ENCODE measurements around the gene DNAJB12. TPM values are rescaled to one million over a fixed set of nuclear protein-coding genes. Genes with fewer than 3 reads are reported as not detected.

Gene DNAJB12
- total and polyA plus RNA-seq, 2 donors from 2014 or later = 32.0 to 37.7 TPM

DNA sequence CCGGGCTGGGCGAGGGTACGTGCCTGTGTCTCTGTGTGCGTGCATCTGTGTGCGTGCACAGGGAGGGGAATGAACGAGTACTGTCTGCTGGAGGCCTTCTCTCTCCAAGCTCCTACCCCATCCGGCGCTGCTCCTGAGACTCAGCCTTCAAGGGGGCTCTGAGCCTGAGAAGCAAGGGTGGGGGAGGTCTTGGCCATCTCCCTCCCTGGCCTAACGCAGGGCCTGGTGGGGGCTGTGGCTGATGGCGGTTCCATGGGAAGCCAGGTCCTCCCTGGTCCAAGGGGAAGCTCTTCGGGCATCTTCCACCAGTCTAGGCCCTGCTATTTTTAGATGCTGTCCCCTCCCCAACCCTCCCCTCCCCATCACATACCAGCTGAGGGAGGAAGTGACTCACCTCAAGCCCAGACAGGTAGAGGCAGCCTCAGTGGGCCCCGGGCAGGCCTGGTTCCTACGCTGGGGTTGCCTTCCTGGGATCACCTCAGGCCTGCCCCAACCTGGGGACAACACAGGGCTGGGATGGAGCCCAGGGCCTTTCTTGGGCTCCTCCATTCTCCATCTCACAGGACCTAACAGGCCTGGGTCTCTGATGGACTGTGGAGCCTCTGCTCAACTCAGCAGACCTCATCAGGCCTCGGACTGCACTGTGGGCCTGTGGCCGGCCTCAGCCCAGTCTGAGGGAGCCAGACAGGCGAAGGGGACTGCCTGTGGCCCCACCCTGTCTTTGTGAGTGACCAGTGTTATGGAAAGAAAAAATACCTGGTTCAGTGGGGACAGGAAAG, 32.2 kb downstream of the DNAJB12 start:
- Histone ChIP-seq H3K27ac (ENCODE audit: low read depth in 2 of 2, low read length in 2 of 2) (no peak overlapping the region), H3K9ac (ENCODE audit: low read length in 3 of 3) (peak overlapping the region in 1 of 3 donors; percentile 19), H3K9me3 (ENCODE audit: control insufficient read depth in 2 of 3, insufficient read depth in 1 of 3, low read length in 3 of 3) (no peaks in the 10 kb centered on the region), H3K4me3 (ENCODE audit: low read length in 3 of 3) (no peak overlapping the region), H3K27me3 (ENCODE audit: control insufficient read depth, insufficient read depth, low read length) (no peaks in the 10 kb centered on the region), H3K4me1 (ENCODE audit: control insufficient read depth in 2 of 3, insufficient read depth in 2 of 3, low read depth in 1 of 3, low read length in 3 of 3) (peaks cover 3 to 26% (median 23%) of the 10 kb centered on the region in 3 donors), H3K36me3 (ENCODE audit: control insufficient read depth in 2 of 3, insufficient read depth in 3 of 3, low read length in 3 of 3) (no peaks in the 10 kb centered on the region)
- DNase-seq (peak in 1 of 5 donors; percentile 83), FAIRE-seq (no peak)
- intact Hi-C loops (cut with DNase I) = no loop called here
- TF ChIP-seq, protein P1, sequence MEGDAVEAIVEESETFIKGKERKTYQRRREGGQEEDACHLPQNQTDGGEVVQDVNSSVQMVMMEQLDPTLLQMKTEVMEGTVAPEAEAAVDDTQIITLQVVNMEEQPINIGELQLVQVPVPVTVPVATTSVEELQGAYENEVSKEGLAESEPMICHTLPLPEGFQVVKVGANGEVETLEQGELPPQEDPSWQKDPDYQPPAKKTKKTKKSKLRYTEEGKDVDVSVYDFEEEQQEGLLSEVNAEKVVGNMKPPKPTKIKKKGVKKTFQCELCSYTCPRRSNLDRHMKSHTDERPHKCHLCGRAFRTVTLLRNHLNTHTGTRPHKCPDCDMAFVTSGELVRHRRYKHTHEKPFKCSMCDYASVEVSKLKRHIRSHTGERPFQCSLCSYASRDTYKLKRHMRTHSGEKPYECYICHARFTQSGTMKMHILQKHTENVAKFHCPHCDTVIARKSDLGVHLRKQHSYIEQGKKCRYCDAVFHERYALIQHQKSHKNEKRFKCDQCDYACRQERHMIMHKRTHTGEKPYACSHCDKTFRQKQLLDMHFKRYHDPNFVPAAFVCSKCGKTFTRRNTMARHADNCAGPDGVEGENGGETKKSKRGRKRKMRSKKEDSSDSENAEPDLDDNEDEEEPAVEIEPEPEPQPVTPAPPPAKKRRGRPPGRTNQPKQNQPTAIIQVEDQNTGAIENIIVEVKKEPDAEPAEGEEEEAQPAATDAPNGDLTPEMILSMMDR (IDR thresholded peaks at IDR 0.05; ENCODE audit: borderline replicate concordance, extremely low read depth, insufficient read depth) = no peak

DNA sequence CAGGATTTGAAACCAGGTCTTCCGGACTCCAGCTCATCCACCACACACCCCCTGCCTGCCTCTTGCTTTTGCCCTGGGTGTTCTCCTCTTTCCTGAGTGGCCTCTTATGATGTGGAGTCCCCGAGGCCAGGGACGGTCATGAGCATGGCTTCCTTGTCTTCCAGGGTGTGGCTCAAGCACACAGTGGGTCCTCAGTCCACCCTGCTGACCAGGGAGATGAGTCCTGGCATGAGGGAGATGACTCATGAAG, 32.8 kb downstream of the DNAJB12 start:
- DNase-seq (no peak), FAIRE-seq (no peak)
- H3K4me1 ChIP-seq (ENCODE audit: control insufficient read depth in 2 of 3, insufficient read depth in 2 of 3, low read depth in 1 of 3, low read length in 3 of 3) = peaks cover 3 to 27% (median 23%) of the 10 kb centered on the region in 3 donors
- H3K27me3 ChIP-seq (ENCODE audit: control insufficient read depth, insufficient read depth, low read length) = no peaks in the 10 kb centered on the region
- no peak overlapping the region for H3K9ac ChIP-seq (ENCODE audit: low read length in 3 of 3)
- intact Hi-C loops (cut with DNase I) = no loop called here
- H3K27ac ChIP-seq (ENCODE audit: low read depth in 2 of 2, low read length in 2 of 2) = no peak overlapping the region
- H3K36me3 ChIP-seq (ENCODE audit: control insufficient read depth in 2 of 3, insufficient read depth in 3 of 3, low read length in 3 of 3) = no peaks in the 10 kb centered on the region
- H3K4me3 ChIP-seq (ENCODE audit: low read length in 3 of 3) = no peak overlapping the region
- TF ChIP-seq, protein P1 (IDR thresholded peaks at IDR 0.05; ENCODE audit: borderline replicate concordance, extremely low read depth, insufficient read depth) = no peak
- H3K9me3 ChIP-seq (ENCODE audit: control insufficient read depth in 2 of 3, insufficient read depth in 1 of 3, low read length in 3 of 3) = no peaks in the 10 kb centered on the region

DNA sequence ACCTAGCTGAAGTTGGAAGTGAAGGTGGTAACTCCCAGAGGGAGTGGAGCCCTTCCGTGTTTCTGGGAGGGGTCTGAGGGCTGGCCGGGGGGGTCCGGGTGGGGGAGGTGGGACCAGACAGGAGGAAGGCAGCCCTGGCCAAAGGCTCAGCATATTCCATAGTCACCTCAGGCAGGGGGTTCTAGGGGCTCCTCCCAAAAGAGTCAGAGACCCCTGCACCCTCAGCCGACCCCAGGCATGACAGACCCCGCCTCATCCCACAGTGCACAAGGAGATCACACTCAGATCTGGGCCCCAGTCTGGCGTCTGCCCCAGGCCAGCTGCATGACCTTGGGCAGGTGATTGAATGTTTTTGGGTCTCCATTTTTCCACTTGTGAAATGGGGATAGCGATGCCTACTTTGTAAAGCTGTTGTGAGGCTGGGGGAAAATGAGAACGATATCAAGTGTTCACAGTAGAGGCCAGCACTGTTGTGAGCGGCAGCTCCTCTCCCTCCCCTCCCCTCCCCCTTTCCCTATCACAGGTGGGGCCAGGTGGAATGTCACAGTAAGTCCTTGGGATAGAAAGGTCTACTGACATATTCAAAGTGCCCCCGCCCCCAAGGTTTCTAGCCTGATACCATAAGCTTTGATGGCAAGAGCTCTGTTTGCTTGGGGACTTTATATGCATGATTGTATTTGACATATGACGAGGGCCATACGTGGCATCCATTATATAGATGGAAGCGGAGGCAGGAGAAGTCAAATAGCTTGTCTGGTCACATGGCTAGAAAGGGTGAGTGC, 33.3 kb downstream of the DNAJB12 start:
- Histone ChIP-seq H3K9ac (ENCODE audit: low read length in 3 of 3) (no peak overlapping the region), H3K9me3 (ENCODE audit: control insufficient read depth in 2 of 3, insufficient read depth in 1 of 3, low read length in 3 of 3) (no peaks in the 10 kb centered on the region), H3K36me3 (ENCODE audit: control insufficient read depth in 2 of 3, insufficient read depth in 3 of 3, low read length in 3 of 3) (no peaks in the 10 kb centered on the region), H3K27me3 (ENCODE audit: control insufficient read depth, insufficient read depth, low read length) (no peaks in the 10 kb centered on the region), H3K4me3 (ENCODE audit: low read length in 3 of 3) (no peak overlapping the region), H3K4me1 (ENCODE audit: control insufficient read depth in 2 of 3, insufficient read depth in 2 of 3, low read depth in 1 of 3, low read length in 3 of 3) (peaks cover 3 to 30% (median 25%) of the 10 kb centered on the region in 3 donors), H3K27ac (ENCODE audit: low read depth in 2 of 2, low read length in 2 of 2) (no peak overlapping the region)
- TF ChIP-seq, protein P1 (IDR thresholded peaks at IDR 0.05; ENCODE audit: borderline replicate concordance, extremely low read depth, insufficient read depth) = no peak
- FAIRE-seq (no peak), DNase-seq (peak in 1 of 5 donors; percentile 78)
- intact Hi-C loops (cut with DNase I) = no loop called here

Data from kidney (tissue), 14 donors.